SK-N-MC (cell line): Measurements from ENCODE around the gene HRC.

Experiments
- DNase-seq: peaks from one replicate; pipeline ENCODE4 v3.0.0-alpha.2; 2011; ENCODE audit warnings: low read depth, low spot score
- H3K27ac ChIP-seq: fragments of 200-600 bp; sonication (generic); 2 replicates; pipeline ENCODE4 v1.5.1; 2016; ENCODE audit warnings: mixed run types
- H3K36me3 ChIP-seq: fragments of 200-600 bp; sonication (generic); 2 replicates; pipeline ENCODE4 v1.6.1; 2017; ENCODE audit warnings: antibody characterized with exemption, low read length, mixed read lengths; ENCODE audit not compliant: insufficient read depth
- H3K4me3 ChIP-seq: fragments of 200-600 bp; sonication (generic); 2 replicates; pipeline ENCODE4 v1.5.1; 2016
- H3K9ac ChIP-seq: fragments of 200-600 bp; sonication (generic); 2 replicates; pipeline ENCODE4 v1.8.0; 2017; ENCODE audit warnings: mixed run types, mixed read lengths; ENCODE audit not compliant: insufficient read length
- H3K9me3 ChIP-seq: fragments of 200-600 bp; sonication (generic); 2 replicates; pipeline ENCODE4 v1.6.1; 2017; ENCODE audit warnings: low read depth, mild to moderate bottlenecking, antibody characterized with exemption, low read length, moderate library complexity, mixed read lengths
- EZH2 ChIP-seq: fragments of 200-600 bp; sonication (generic); IDR thresholded peaks from one replicate; pipeline ENCODE4 v1.6.1; 2017; ENCODE audit warnings: antibody characterized with exemption
- FOXP2 ChIP-seq: optimal IDR thresholded peaks from 2 replicates; pipeline ENCODE3; 2011; ENCODE audit warnings: mild to moderate bottlenecking, moderate library complexity; ENCODE audit not compliant: insufficient read depth; ENCODE audit errors: extremely low read length, control extremely low read depth
- POLR2AphosphoS5 ChIP-seq: IDR thresholded peaks from 2 replicates; pipeline ENCODE4 v1.6.1; 2012; ENCODE audit warnings: mild to moderate bottlenecking, low read depth, low read length, borderline replicate concordance

The HRC gene

DNA sequence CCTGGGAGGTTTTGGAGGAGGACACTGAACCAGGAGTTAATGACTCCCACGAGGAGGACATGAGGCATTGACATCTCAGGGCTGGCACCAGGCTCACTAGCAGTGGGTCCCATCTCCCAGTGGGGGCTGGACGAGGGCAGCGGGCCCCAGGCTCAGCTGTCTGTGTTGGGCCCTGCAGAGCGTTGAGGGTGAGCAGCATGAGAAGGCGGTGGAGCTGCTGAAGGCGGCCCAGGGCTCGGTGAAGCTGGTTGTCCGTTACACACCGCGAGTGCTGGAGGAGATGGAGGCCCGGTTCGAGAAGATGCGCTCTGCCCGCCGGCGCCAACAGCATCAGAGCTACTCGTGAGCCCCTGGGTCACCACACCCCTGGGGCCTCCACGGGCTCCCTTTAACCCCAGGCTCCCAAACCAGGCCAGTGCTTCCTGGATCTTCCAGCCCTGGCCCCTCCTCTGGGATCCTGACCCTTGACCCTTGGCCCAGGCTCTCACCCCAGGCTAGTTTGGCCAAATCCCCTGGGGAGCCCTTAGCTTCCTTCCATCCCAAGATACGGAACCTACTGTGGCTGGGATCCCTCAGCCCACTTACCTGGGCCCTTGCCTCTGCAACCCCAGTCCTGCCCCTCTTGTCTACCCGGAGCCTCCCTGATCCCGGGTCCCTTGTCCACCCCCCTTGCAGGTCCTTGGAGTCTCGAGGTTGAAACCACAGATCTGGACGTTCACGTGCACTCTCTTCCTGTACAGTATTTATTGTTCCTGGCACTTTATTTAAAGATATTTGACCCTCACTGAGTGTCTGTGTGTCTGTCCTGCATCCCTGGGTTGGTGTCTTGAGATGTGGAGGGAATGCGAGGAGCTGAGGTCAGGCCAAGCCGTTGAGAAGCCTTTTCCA lies 37.3 kb downstream of the HRC start:
- Histone ChIP-seq H3K9ac (peak overlapping the region; percentile 87), H3K4me3 (peak overlapping the region; percentile 82), H3K27ac (peak overlapping the region; percentile 83), H3K9me3 (no peaks in the 10 kb centered on the region), H3K36me3 (peaks cover 9% of the 10 kb centered on the region; the same call in 1 of the 2 replicates)
- TF ChIP-seq EZH2 (no peak), POLR2AphosphoS5 (no peak), FOXP2 (no peak)
- no peak for DNase-seq

DNA sequence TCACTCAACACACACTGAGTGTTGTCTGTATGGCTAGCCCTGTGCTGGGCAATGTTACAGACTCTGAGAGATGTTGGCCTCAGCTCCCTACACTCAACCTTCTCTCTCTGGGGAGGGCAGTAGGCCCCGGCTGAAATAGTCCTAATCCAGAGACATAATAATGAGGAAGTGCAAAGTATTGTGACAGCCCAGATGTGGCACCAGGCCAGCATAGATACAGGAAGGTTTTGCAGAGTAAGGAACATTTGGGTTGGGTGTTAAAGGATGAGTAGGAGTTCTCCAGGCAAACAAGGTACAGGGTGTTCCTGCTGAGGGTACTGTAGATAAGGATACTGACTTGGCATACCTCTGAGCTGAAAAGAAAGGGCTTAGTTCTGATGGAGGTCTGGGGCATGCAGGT lies 38.7 kb downstream of the HRC start:
- no peaks in the 10 kb centered on the region for H3K9me3 ChIP-seq
- no peak for TF ChIP-seq FOXP2
- TF ChIP-seq POLR2AphosphoS5, result 0 out of 2 replicates have a peak, but pooled peaks have one; percentile 12
- H3K36me3 ChIP-seq, result peaks cover 9% of the 10 kb centered on the region; the same call in 1 of the 2 replicates
- peak overlapping the region; percentile 99 for H3K4me3 ChIP-seq
- H3K9ac ChIP-seq, result no peak overlapping the region
- peak overlapping the region; percentile 98 for H3K27ac ChIP-seq
- no peak for DNase-seq

DNA sequence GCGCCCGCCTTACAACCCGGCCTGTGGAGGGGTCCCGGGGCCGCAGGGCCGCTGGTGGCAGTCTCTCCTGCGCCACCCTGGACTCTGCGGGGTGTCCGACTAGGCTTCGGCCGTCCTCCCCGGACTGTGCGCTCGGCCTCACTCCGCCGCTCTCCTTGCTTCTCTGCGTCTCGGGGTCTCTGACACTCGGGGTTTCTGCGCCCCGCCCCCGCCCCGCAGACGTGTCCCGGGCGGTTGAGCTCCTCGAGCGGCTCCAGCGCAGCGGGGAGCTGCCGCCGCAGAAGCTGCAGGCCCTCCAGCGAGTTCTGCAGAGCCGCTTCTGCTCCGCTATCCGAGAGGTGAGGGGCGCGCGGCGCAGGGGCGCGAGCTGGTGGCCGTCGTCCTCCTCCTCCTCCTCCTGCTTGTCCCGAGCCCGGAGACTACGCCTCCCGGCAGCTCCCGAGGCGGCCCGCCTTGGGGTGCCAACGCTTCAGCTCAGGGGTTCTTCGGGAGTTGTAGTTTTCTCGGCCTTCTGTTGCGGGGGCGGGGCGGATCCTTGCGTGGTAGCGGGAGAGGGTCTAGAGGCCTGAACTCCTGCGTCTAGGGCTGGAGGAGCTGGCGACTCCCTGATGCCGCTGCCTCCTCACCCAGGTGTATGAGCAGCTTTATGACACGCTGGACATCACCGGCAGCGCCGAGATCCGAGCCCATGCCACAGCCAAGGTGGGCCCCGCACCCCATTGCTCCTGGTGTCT lies 40.4 kb downstream of the HRC start:
- Histone ChIP-seq H3K9ac (peak overlapping the region; percentile 91), H3K4me3 (peak overlapping the region; percentile 99), H3K36me3 (peaks cover 12% of the 10 kb centered on the region; the same call in 1 of the 2 replicates), H3K9me3 (no peaks in the 10 kb centered on the region), H3K27ac (peak overlapping the region; percentile 98)
- TF ChIP-seq FOXP2 (peak; percentile 14), POLR2AphosphoS5 (peak; percentile 77; the same call in 1 of the 2 replicates), EZH2 (no peak)
- no peak for DNase-seq

DNA sequence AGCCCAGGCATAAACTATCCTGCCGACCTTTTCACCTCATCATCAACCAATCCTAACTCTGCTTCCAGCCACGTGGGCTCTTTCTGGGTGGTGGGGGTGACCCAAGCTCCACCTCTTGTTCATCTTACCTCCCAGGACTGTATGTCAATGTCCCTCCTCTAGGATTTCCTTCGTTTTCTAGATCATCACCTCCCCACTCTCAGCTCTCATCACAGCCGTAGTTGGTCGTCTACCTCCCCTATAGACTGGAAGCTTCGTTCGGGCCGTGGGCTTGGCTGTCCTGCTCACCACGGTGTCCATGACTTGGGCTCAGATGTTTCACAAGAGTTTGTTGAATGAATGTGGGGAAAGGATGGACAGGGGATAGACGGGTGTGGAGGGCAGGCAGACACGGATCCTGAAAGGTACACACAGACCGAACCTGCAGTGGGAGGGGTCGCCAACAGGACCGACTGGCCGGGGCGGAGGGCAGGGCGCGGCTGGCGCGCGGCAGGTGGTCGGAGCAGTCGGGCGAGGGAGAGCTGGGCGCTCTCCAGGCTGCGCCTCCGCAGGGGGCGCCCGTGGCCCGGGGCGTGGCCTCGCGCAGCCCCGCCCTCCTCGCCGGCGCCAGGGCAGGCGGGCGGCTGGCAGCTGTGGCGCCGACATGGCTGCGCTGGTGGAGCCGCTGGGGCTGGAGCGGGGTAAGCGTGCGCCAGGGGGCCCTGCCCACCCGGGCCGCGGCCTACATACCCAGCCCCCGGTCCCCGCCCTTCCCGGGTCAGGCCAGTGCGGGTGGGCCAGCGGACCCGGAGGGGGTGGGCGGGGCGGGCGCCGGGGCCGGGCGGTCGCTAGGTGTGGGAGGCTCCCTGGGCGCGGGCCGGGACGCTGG lies 41.2 kb downstream of the HRC start, which contains the start of gene LIN7B:
TSS of gene LIN7B (plus strand) at position 609 of the 868 bp plus-strand sequence. CDS start at position 644, 35 bp downstream.
- Histone ChIP-seq H3K9me3 (no peaks in the 10 kb centered on the region), H3K27ac (peak within 1 kb of the TSS; percentile 98), H3K9ac (peak within 1 kb of the TSS; percentile 91), H3K4me3 (peak within 1 kb of the TSS; percentile 99), H3K36me3 (peaks cover 20% of the 10 kb centered on the region)
- no peak for DNase-seq
- TF ChIP-seq FOXP2 (peak; percentile 76), POLR2AphosphoS5 (no peak), EZH2 (no peak)

DNA sequence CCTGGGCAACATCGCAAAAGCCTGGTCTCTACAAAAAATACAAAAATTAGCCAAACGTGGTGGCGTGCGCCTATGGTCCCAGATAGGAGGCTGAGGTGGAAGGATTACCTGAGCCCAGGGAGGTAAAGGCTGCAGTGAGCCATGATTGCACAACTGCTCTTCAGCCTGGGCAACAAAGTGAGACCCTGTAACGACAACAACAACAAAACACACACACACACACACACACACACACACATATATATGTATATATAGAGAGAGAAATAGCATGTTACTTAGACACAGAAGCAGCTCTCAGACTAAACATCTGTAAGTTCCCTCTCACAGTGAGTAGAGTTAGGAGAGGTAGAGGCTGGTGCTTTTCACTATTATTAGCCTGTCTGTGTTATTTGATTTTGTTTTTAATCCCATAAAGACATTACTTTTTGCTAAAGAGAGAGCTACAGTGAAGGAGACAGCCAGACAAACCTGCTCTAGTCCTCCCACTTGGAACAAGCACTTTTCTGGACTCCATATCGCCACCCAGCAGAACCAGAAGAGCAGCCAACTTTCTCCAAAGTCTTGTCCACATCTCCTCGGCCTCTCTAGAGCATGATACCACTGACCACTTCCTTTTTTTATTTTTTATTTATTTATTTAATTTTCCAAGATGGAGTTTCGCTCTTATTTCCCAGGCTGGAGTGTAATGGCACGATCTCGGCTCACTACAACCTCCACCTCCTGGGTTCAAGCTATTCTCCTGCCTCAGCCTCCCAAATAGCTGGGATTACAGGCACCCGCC lies 43.8 kb downstream of the HRC start:
- H3K36me3 ChIP-seq, result peaks cover 42% of the 10 kb centered on the region
- no peak for DNase-seq
- no peaks in the 10 kb centered on the region for H3K9me3 ChIP-seq
- no peak overlapping the region for H3K4me3 ChIP-seq
- H3K27ac ChIP-seq, result peak overlapping the region; percentile 87
- H3K9ac ChIP-seq, result no peak overlapping the region
- TF ChIP-seq FOXP2, result no peak
- TF ChIP-seq POLR2AphosphoS5, result 0 out of 2 replicates have a peak, but pooled peaks have one; percentile 21
- no peak for TF ChIP-seq EZH2

DNA sequence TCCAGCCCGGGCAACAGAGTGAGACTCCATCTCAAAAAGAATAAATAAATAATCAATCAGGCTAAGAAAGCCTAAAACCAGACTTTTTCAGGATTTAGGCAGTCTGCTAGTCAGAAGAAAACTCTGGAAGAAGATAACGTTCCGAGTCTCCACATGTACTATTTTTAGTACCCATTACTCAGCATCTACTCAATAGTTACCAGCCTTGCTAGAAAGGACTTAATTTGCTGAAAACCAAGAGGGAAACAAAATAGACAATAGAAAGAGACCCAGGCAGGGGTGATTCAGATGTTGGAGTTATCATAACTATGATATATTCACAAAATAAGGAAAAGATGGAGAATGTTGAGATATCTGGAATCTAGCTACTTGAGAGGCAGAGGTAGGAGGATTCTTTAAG lies 44.6 kb downstream of the HRC start:
- TF ChIP-seq EZH2, result no peak
- TF ChIP-seq POLR2AphosphoS5, result no peak
- Histone ChIP-seq H3K36me3 (peaks cover 45% of the 10 kb centered on the region), H3K27ac (peak overlapping the region; percentile 87), H3K9me3 (no peaks in the 10 kb centered on the region), H3K9ac (no peak overlapping the region), H3K4me3 (no peak overlapping the region)
- DNase-seq, result no peak

DNA sequence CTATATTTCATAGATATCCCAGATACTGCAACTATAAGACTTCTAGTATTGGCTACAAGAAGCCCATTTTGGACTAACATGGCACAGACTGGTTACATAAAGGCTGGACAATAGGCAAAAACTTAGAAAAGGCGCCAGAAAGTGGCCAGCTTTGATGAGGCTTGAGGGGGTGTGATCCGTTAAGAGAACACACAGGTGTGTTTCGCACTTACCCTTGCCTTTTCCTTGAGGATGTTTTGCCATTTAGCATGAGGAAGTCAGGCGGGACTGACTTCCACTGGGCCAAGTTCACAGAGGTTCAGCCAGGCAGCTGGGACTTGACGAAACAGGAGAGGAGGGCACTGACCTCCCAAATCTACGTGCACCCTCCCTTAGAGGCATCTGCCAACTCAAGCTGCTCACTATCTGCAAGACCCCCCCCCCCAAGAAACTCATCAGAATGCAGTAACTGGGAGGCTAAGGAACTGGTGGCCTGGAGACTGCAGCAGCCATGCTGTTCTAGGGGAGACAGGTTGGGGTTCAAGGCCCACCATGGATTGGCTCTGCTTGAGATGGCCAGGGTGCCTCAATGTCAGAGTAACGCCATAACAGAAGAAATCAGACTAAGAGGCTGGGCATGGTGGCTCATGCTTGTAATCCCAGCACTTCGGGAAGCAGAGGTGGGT lies 45.5 kb downstream of the HRC start:
- no peak for DNase-seq
- H3K4me3 ChIP-seq, result no peak overlapping the region
- H3K36me3 ChIP-seq, result peaks cover 54% of the 10 kb centered on the region
- H3K27ac ChIP-seq, result peak overlapping the region; percentile 90
- H3K9ac ChIP-seq, result no peak overlapping the region
- H3K9me3 ChIP-seq, result no peaks in the 10 kb centered on the region
- TF ChIP-seq FOXP2 (no peak), POLR2AphosphoS5 (no peak; the same call in 1 of the 2 replicates), EZH2 (no peak)
